Upper lobe of left lung (tissue), 6 donors: ENCODE measurements around the gene MVB12B. TPM values are rescaled to one million over a fixed set of nuclear protein-coding genes. Genes with fewer than 3 reads are reported as not detected.

Source experiments
- ATAC-seq, 2 donors: fragments of 200-7000 bp; cut with Tn5 transposase; one replicate each; pipeline ENCODE4 v1.9.1; 2022; ENCODE audit warnings: mild to moderate bottlenecking in 2 of 2, moderate library complexity in 2 of 2; ENCODE audit not compliant: low FRiP score in 2 of 2
- DNase-seq, 2 donors: peaks; one replicate each; pipeline ENCODE4 v3.0.0-alpha.2; 2019 to 2020
- H3K27ac ChIP-seq, 4 donors: fragments of 200-600 bp; sonication (generic); one replicate each; pipeline ENCODE4 v1.5.1; 2016 to 2019
- H3K27me3 ChIP-seq, 4 donors: fragments of 200-600 bp; sonication (generic); one replicate each; pipeline ENCODE4 v1.5.1; 2017 to 2019
- H3K36me3 ChIP-seq, 4 donors: fragments of 200-600 bp; sonication (generic); one replicate each; pipeline ENCODE4 v1.5.1; 2016 to 2019
- H3K4me1 ChIP-seq, 4 donors: fragments of 200-600 bp; sonication (generic); one replicate each; pipeline ENCODE4 v1.5.1; 2018 to 2019
- H3K4me3 ChIP-seq, 4 donors: fragments of 200-600 bp; sonication (generic); one replicate each; pipeline ENCODE4 v1.5.1; 2017 to 2019; ENCODE audit warnings: mild to moderate bottlenecking in 2 of 4, moderate library complexity in 1 of 4
- H3K9me3 ChIP-seq, 4 donors: fragments of 200-600 bp; sonication (generic); one replicate each; pipeline ENCODE4 v1.5.1; 2018 to 2019
- EP300 ChIP-seq, 4 donors: sonication (generic); formaldehyde crosslinking; IDR thresholded peaks; one replicate each; pipeline ENCODE4 v1.5.1; 2017; ENCODE audit warnings: antibody characterized with exemption in 4 of 4, control low read depth in 2 of 4
- POLR2A ChIP-seq, 4 donors: fragments of 450-650 bp; IDR thresholded peaks; one replicate each; pipeline ENCODE4 v1.5.1; 2016 to 2017; ENCODE audit warnings: antibody characterized with exemption in 4 of 4, mild to moderate bottlenecking in 2 of 4
- POLR2AphosphoS5 ChIP-seq, 2 donors: sonication (generic); formaldehyde crosslinking; IDR thresholded peaks; one replicate each; pipeline ENCODE4 v1.5.1; 2017; ENCODE audit warnings: antibody characterized with exemption in 2 of 2
- WGBS, 2 donors: methylation state at CpG; one replicate each; pipeline ENCODE4 v1.1.5; 2017 to 2018; 5-methylcytosine and 5-hydroxymethylcytosine counted together
- total RNA-seq, 6 donors: library from RNA; depleted of rRNA in 4 of 6; stranded (reverse); fragments of >200 nt in 4 of 6; gene quantifications; one replicate each; pipeline versions ENCODE4 v1.1.0 to v1.2.1, GENCODE V29; 2016 to 2021
- TF ChIP-seq, protein P1 (sequence below), 6 experiments: fragments of 450-650 bp in 4 of 6; fragments of 200-600 bp in 2 of 6; sonication (generic) in 2 of 6; IDR thresholded peaks; one replicate each; pipeline ENCODE4 v1.5.1; 2016 to 2019; ENCODE audit warnings: antibody characterized with exemption in 6 of 6
- donor health status: DM: no; HTN: no; CAD: no; lungs with moderate emphysema.
- donor health status: DM: no; HTN: yes; CAD: no; lungs with severe emphysema.

MVB12B gene
- total RNA-seq, 6 donors from 2014 or later = 36.7 to 60.7 (median 41.0) TPM

DNA sequence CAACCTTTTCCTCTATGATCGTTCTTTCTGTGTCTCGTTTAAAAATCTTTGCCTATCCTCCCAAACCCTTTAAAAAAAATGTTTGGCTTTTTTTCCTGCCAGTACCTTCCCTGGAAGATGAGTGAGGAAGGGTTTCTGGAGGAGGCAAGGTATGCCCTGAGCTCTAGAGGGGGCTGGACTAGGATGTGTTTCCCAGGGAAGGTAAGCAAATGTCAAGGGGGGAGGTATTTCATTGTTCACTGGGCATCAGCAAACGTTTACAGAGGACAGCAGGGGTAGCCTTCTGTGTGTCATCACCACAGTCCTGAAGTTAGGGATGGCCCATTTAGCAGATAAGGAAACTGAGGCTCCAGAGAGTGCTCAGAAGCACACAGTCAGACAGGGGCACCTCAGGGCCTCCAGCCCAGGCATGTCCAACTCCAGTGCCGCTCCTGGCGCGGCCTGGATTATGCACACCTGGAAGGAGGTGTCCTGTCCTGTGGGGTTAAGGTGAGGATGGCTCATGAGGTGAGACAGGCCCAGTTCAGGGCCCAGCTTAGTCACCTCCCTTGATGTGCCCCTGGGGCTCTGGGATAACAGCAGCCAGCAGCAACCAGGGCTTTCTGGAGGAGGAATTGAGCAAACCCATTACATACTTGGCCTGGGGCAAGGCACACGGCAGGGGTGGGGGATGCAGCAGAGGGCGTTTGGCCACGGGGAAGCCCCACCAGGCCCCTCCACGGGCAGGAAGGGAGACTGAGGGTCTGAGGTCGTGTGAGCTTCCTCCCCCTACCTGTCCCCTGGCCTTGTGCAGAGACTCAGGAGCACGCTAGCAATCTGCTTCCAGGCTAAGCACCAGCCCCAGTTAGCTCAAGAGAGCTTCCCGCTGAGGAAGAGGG is 186.8 kb downstream of the MVB12B start:
- peak overlapping the region in 1 of 4 donors; percentile 20 for H3K4me3 ChIP-seq
- no peak overlapping the region for H3K27ac ChIP-seq
- no peaks in the 10 kb centered on the region for H3K9me3 ChIP-seq
- DNase-seq (peak in 1 of 2 donors; percentile 37), ATAC-seq (peak in 1 of 2 donors; percentile 7)
- H3K27me3 ChIP-seq = peaks cover 0 to 23% (median 5%) of the 10 kb centered on the region in 4 donors
- 47 to 78% methylated on average over 5 to 13 of the region's 13 CpGs for WGBS, 2 donors
- TF ChIP-seq POLR2A (IDR thresholded peaks at IDR 0.05) (no peak), EP300 (IDR thresholded peaks at IDR 0.05) (no peak), POLR2AphosphoS5 (IDR thresholded peaks at IDR 0.05) (no peak)
- TF ChIP-seq, protein P1, sequence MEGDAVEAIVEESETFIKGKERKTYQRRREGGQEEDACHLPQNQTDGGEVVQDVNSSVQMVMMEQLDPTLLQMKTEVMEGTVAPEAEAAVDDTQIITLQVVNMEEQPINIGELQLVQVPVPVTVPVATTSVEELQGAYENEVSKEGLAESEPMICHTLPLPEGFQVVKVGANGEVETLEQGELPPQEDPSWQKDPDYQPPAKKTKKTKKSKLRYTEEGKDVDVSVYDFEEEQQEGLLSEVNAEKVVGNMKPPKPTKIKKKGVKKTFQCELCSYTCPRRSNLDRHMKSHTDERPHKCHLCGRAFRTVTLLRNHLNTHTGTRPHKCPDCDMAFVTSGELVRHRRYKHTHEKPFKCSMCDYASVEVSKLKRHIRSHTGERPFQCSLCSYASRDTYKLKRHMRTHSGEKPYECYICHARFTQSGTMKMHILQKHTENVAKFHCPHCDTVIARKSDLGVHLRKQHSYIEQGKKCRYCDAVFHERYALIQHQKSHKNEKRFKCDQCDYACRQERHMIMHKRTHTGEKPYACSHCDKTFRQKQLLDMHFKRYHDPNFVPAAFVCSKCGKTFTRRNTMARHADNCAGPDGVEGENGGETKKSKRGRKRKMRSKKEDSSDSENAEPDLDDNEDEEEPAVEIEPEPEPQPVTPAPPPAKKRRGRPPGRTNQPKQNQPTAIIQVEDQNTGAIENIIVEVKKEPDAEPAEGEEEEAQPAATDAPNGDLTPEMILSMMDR (IDR thresholded peaks at IDR 0.05) = no peak
- peaks cover 23 to 32% (median 28%) of the 10 kb centered on the region in 4 donors for H3K4me1 ChIP-seq
- no peaks in the 10 kb centered on the region for H3K36me3 ChIP-seq

DNA sequence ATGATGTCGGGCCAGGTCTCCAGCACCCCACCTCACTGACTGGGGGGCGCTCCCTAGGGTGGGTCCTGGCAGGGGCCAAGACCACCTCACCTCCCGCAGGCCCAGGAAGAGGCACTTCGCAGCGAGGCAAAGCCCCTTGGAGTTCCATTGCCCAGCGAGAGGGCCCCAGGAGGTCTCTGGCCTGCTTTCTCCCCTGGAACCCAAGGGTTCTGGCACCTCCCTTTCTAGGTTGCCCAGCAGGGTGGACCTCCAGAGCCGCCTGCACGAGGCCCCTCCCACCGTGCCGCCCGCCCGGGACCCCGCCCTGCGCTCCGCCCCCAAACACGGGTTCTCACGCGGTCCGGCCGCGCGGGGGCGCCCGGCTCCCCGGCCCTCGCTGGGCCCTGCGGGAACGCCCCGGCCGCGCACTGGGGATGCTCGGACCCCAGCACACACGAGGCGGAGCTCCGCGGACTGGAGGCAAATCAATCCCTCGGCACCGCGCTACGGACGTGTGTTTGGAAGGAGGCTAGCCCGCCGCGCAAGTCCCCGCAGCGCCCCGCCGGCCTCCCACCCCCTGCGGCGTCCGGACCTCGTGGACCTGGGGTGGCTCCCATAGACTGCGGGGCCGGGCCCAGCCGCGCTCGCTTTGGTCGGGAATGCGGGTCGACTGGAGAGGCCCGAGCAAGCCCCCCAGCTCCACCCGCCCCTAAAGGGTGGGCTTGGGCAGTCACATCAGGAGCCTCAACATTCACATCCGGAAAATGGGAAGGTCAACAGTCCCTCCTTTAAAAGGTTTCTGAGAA is 187.6 kb downstream of the MVB12B start:
- 29 to 100% methylated on average over 2 to 18 of the region's 63 CpGs for WGBS, 2 donors
- TF ChIP-seq, protein P1 (IDR thresholded peaks at IDR 0.05) = peak; percentile 31 to 68 (median 46)
- TF ChIP-seq EP300 (IDR thresholded peaks at IDR 0.05) = no peak
- Histone ChIP-seq H3K27me3 (peaks cover 0 to 29% (median 7%) of the 10 kb centered on the region in 4 donors), H3K4me1 (peaks cover 23 to 32% (median 28%) of the 10 kb centered on the region in 4 donors), H3K4me3 (peak overlapping the region in 2 of 4 donors; percentile 8 to 20), H3K9me3 (no peaks in the 10 kb centered on the region), H3K27ac (no peak overlapping the region), H3K36me3 (no peaks in the 10 kb centered on the region)
- DNase-seq = peak; percentile 73 to 95
- ATAC-seq = peak; percentile 65 to 88

DNA sequence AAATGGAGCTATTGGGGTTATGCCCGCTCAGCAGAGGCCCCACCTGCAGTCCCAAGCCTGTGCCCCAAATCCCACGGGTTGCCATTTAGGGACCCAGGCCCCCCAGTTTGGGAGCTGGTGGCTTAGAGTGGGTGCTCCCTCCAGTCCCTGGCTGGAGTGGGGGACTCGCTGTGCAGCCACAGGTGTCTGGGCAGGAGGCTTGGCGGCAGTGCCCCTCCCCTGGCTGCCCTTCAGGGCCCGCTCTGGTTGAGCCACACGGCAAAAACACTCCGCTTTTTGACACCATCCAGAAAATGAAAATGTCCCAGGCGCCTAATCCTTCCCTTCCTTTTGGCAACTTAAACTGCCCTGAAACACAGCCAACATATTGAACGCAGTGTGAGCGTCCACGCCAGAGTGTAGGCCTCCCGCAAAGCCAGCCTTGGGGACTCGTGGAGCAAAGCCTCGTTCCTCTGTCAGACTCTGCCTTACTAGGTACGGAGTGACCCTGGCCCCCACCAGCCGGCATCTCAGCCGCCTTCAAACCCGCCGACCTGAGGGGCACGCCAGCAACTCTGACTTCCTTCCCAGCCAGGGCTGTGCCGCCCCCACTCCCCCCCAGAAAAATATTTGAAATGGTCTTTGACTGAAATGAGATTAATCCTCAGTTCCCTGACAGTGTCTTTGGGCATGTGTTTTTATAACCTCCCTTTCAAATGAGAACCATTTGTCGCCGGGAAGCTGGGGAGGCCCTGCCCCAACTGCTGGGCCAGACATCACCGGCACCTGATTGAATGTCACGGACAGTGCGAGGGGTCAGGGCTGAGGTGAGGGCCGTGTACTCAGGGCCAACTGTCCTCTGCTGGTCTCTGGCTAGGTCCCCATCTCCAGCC is 188.6 kb downstream of the MVB12B start:
- Histone ChIP-seq H3K4me1 (peaks cover 23 to 32% (median 28%) of the 10 kb centered on the region in 4 donors), H3K4me3 (no peak overlapping the region), H3K36me3 (no peaks in the 10 kb centered on the region), H3K27me3 (peaks cover 0 to 29% (median 7%) of the 10 kb centered on the region in 4 donors), H3K9me3 (no peaks in the 10 kb centered on the region), H3K27ac (no peak overlapping the region)
- WGBS, 2 donors = 52 to 60% methylated on average over 21 to 27 of the region's 27 CpGs
- TF ChIP-seq, protein P1 (IDR thresholded peaks at IDR 0.05) = no peak
- TF ChIP-seq POLR2A (IDR thresholded peaks at IDR 0.05) (no peak), EP300 (IDR thresholded peaks at IDR 0.05) (no peak), POLR2AphosphoS5 (IDR thresholded peaks at IDR 0.05) (no peak)
- ATAC-seq (peak in 1 of 2 donors; percentile 21), DNase-seq (peak in 1 of 2 donors; percentile 52)

DNA sequence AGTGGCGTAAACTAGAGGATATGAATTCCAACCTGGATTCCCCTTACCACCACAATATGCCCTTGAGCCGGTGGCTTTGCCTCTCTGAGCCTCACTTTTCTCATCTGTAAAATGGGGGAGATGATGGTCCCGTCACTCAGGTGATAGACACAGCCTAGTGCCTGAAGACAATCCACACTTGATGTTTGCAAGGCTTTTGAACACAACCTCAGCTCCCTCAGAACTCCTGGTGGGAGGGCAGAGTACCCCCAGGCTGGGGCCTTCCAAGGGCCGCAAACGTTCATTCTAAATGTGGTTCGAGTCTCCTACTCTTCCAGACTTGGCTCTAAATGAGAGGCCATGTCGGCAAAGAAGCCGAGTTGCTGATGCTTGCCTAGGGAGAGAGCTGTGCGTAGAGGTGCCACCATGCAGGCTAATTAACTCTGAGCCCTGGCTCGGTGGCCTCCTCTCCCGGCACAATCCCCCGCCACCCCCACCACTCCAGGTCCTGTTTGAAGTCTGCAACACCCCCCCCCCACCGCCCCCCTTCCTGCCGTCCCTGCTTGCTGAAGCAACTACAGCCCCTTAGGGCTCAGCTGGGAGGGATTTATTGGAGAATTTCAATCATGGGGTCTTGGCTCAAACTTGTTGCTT is 189.4 kb downstream of the MVB12B start:
- Histone ChIP-seq H3K27me3 (peaks cover 0 to 29% (median 7%) of the 10 kb centered on the region in 4 donors), H3K9me3 (no peaks in the 10 kb centered on the region), H3K27ac (peak overlapping the region in 1 of 4 donors; percentile 59), H3K36me3 (no peaks in the 10 kb centered on the region), H3K4me3 (no peak overlapping the region), H3K4me1 (peaks cover 23 to 32% (median 28%) of the 10 kb centered on the region in 4 donors)
- DNase-seq (no peak), ATAC-seq (no peak)
- TF ChIP-seq EP300 (IDR thresholded peaks at IDR 0.05) (no peak), POLR2A (IDR thresholded peaks at IDR 0.05) (no peak), POLR2AphosphoS5 (IDR thresholded peaks at IDR 0.05) (no peak)
- TF ChIP-seq, protein P1 (IDR thresholded peaks at IDR 0.05) = no peak
- 70 to 73% methylated on average over 3 to 13 of the region's 14 CpGs for WGBS, 2 donors
